Measurements from ENCODE around the gene DISC1. TPM values are rescaled to one million over a fixed set of nuclear protein-coding genes. Genes with fewer than 3 reads are reported as not detected.

The DISC1 gene
- total RNA-seq, 2 donors from 2014 or later, result 6.7 to 9.3 TPM

DNA sequence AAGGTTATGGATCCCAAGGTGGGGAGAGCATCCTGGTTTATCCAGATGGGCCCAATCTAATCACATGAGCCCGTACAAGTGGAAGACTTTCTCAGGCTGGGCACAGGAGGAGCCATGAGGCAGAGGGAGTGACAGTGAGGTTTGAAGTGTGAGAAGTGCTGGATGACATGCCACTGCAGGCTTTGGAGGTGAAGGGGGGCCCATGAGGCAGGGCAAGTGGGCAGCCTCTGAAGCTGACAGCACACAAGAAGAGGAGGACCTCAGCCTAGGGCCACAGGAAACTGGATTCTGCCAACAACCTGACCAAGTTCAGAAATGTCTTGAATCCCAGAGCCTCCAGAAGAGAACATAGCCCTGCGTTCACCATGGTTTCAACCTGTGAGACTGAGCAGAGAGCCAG lies 311.6 kb downstream of the DISC1 start:
- no peak for DNase-seq (ENCODE audit: low spot score)
- Histone ChIP-seq H3K27me3 (replicated peaks; ENCODE audit: insufficient read depth) (no peaks in the 10 kb centered on the region), H3K36me3 (no peaks in the 10 kb centered on the region), H3K9me3 (no peaks in the 10 kb centered on the region), H3K27ac (no peak overlapping the region), H3K4me3 (no peak overlapping the region), H3K4me1 (replicated peaks) (no peaks in the 10 kb centered on the region)
- WGBS, result 94% methylated on average over 2 of the region's 2 CpGs
- TF ChIP-seq, protein P1, sequence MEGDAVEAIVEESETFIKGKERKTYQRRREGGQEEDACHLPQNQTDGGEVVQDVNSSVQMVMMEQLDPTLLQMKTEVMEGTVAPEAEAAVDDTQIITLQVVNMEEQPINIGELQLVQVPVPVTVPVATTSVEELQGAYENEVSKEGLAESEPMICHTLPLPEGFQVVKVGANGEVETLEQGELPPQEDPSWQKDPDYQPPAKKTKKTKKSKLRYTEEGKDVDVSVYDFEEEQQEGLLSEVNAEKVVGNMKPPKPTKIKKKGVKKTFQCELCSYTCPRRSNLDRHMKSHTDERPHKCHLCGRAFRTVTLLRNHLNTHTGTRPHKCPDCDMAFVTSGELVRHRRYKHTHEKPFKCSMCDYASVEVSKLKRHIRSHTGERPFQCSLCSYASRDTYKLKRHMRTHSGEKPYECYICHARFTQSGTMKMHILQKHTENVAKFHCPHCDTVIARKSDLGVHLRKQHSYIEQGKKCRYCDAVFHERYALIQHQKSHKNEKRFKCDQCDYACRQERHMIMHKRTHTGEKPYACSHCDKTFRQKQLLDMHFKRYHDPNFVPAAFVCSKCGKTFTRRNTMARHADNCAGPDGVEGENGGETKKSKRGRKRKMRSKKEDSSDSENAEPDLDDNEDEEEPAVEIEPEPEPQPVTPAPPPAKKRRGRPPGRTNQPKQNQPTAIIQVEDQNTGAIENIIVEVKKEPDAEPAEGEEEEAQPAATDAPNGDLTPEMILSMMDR (IDR thresholded peaks at IDR 0.05), result no peak
- TF ChIP-seq POLR2AphosphoS5 (IDR thresholded peaks at IDR 0.05), result no peak
- TF ChIP-seq POLR2A (IDR thresholded peaks at IDR 0.05), result no peak
- intact Hi-C loops (cut with DNase I), result no loop called here

GRCh38 chr1:231938711-231939110 lies 312.1 kb downstream of the DISC1 start:
- TF ChIP-seq POLR2AphosphoS5 (IDR thresholded peaks at IDR 0.05), result no peak
- TF ChIP-seq POLR2A (IDR thresholded peaks at IDR 0.05), result no peak
- TF ChIP-seq, protein P1 (IDR thresholded peaks at IDR 0.05), result no peak
- WGBS, result 92% methylated on average over 6 of the region's 6 CpGs
- no peak for DNase-seq (ENCODE audit: low spot score)
- Histone ChIP-seq H3K4me3 (no peak overlapping the region), H3K27ac (no peak overlapping the region), H3K9me3 (no peaks in the 10 kb centered on the region), H3K36me3 (no peaks in the 10 kb centered on the region), H3K4me1 (replicated peaks) (no peaks in the 10 kb centered on the region), H3K27me3 (replicated peaks; ENCODE audit: insufficient read depth) (no peaks in the 10 kb centered on the region)
- intact Hi-C loops (cut with DNase I), result no loop called here

DNA sequence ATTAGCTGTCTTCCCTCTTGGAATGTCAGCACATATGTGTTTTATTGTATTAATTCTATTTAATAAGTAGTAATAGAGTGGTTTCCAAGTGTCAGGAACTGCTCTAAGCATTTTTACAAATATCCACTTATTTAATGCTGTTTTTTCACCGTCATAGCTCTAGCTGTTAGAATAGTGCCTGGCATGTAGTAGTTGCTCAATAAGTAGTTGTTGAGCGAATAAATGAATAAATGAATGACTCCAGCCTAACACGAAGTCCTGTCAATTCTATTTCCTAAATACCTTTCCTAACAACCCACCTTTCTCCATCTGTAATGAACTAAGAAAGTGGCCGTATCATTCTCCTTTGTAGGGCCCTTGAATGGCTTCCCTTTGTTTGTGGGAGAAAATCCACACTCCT lies 312.5 kb downstream of the DISC1 start:
- TF ChIP-seq, protein P1 (IDR thresholded peaks at IDR 0.05), result no peak
- TF ChIP-seq POLR2AphosphoS5 (IDR thresholded peaks at IDR 0.05) (no peak), POLR2A (IDR thresholded peaks at IDR 0.05) (no peak)
- intact Hi-C loops (cut with DNase I), result no loop called here
- no peak overlapping the region for H3K27ac ChIP-seq
- no peak for DNase-seq (ENCODE audit: low spot score)
- WGBS, result 98% methylated on average over 4 of the region's 4 CpGs
- no peaks in the 10 kb centered on the region for H3K9me3 ChIP-seq
- no peaks in the 10 kb centered on the region for H3K4me1 ChIP-seq (replicated peaks)
- no peaks in the 10 kb centered on the region for H3K36me3 ChIP-seq
- H3K27me3 ChIP-seq (replicated peaks; ENCODE audit: insufficient read depth), result no peaks in the 10 kb centered on the region
- H3K4me3 ChIP-seq, result no peak overlapping the region

DNA sequence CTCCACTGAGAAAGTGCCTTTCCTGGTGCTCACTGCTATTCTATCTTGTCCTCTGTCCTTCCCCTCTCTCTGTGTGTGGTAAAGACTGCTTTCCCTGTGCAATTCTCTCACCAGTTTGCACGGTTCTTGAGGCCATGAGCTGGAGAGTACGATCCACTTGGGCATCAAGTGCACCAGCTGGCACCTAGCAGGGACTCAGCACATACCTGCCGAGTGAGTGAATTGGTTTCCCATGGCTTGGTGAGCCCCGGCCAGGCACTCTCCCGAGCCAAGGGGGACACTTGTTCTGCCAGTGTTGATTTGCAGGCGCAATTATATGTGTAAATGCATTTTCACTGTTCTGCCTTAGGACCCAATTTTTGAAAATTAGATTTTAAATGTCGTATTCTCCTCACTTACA lies 313.5 kb downstream of the DISC1 start:
- DNase-seq (ENCODE audit: low spot score), result no peak
- 90% methylated on average over 7 of the region's 7 CpGs for WGBS
- Histone ChIP-seq H3K4me3 (no peak overlapping the region), H3K27ac (no peak overlapping the region), H3K4me1 (replicated peaks) (no peaks in the 10 kb centered on the region), H3K27me3 (replicated peaks; ENCODE audit: insufficient read depth) (no peaks in the 10 kb centered on the region), H3K9me3 (no peaks in the 10 kb centered on the region), H3K36me3 (no peaks in the 10 kb centered on the region)
- TF ChIP-seq, protein P1 (IDR thresholded peaks at IDR 0.05), result no peak
- TF ChIP-seq POLR2A (IDR thresholded peaks at IDR 0.05), result no peak
- no peak for TF ChIP-seq POLR2AphosphoS5 (IDR thresholded peaks at IDR 0.05)
- intact Hi-C loops (cut with DNase I), result no loop called here

DNA sequence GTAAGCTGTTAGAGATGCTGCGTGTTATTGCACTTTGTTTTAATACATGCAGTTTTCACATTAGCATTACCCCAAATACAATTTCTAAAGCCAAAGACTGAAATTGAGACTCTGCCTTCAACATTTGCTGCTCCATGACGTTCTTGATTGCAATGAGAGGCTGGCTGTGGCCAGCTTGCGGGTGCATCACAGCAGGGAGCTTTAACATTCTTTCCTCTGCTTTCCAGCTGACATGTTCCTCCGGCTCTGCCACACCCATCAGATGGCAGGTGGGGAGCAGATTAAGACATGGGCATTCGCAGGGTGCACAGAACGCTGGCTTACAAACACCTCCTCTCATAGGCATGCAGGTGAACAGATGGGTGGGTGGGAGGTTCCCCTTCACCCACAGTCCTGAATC lies 314.1 kb downstream of the DISC1 start:
- 90% methylated on average over 6 of the region's 6 CpGs for WGBS
- Histone ChIP-seq H3K27me3 (replicated peaks; ENCODE audit: insufficient read depth) (no peaks in the 10 kb centered on the region), H3K36me3 (no peaks in the 10 kb centered on the region), H3K4me3 (no peak overlapping the region), H3K4me1 (replicated peaks) (no peaks in the 10 kb centered on the region), H3K9me3 (no peaks in the 10 kb centered on the region), H3K27ac (no peak overlapping the region)
- intact Hi-C loops (cut with DNase I), result no loop called here
- no peak for DNase-seq (ENCODE audit: low spot score)
- TF ChIP-seq, protein P1 (IDR thresholded peaks at IDR 0.05), result no peak
- TF ChIP-seq POLR2A (IDR thresholded peaks at IDR 0.05) (no peak), POLR2AphosphoS5 (IDR thresholded peaks at IDR 0.05) (no peak)
